NCI-H2081 treated with DMSO at 0.1 percent for 48 hours (cell line): ENCODE data around the gene CPED1.

Experiments
- DNase-seq: peaks from one replicate; lab custom pipeline; 2025; lab: John Stamatoyannopoulos, UW

CPED1 gene

DNA sequence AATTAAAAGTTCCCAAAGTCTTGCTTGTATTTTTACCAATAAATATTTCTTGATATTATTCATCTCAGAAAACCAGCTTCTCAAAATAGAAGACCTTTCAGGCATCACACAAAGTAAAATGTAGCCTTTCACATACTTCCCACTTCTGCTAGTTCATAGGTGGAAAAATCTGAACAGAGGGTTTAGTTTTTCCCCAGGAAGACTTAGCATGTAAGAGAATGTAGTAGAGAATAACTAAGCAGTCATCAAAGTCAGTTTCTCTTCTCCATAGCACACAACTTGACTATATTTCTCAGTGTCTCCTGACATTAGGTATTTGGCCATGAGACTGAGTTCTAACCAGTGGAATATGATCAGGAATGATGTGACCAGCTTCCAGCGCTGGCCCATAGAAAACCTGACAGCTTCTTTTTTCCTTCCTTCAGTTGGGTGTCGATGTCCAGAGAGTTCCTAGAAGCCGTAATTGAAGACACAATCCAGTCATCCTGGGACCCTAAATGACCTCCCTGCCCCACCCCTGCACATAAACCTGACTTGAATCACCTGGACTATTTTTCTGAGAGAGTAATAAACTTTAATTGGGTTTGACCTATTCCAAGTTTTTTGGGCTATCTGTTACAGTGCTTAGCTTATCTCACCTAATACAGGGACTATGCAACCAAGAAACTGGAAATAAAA lies 272.8 kb downstream of the CPED1 start:
- DNase-seq, result no peak

DNA sequence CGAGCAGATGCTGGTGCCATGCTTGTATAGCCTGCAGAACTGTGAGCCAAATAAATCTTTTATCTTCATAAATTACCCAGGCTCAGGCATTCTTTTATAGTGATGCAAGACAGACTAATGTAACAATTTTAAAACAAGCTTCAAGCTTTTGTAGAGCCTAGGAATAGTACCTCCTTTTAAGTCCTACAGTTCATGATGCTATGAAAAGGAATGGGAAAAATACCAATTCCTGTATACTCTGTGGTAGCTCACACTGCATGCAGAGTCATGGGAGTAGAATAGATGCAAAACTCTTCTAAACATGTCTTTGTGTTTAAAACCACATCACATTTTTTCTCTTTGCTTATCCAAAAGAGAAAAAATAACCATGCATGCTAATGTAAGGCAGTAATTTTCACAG lies 273.7 kb downstream of the CPED1 start:
- DNase-seq, result no peak

DNA sequence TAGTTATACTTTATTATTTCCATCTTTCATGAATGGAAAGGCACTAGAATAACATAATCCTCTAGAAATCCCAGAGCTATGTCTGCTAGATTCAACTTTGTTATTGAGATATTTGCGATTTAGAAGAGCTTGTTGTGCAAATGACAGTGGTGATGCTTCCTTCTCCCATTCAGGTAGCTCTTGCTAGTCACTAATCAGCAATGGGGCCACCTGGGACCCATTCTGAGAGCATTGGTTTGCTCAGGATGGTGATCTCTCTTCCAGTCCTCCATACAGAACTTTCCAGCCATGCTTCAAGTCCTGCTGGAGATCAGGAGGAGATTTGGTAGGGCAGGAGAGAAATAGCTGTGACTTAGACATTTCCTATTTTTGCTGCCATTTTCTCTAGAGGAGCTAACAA lies 274.5 kb downstream of the CPED1 start:
- no peak for DNase-seq

DNA sequence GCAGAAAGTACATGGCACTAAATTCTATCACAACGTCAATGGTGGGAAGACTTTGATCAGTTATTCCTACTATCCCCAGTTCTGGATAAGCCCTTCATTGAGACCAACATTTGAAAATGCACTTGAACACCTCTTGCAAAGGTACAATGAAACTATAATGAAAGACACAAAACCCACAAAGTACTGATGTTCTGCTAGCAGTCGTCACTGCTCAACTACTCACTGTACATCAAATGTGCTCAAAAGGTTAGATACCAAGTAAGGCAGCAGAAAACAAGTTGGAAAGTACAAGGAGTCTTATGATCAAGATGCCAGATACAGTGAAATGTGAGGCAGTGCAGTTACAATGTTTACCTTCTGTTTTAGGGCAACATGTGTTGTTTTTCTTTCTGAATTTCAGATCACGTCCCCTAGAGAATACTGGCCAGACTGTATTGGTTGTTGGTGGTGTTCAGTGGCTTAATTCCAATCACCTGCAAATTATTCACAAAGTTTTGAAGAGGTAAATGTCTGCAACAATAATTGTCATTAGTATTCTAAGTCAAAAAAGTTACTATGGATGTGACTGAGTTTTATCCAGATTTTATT lies 277.9 kb downstream of the CPED1 start:
- no peak for DNase-seq

DNA sequence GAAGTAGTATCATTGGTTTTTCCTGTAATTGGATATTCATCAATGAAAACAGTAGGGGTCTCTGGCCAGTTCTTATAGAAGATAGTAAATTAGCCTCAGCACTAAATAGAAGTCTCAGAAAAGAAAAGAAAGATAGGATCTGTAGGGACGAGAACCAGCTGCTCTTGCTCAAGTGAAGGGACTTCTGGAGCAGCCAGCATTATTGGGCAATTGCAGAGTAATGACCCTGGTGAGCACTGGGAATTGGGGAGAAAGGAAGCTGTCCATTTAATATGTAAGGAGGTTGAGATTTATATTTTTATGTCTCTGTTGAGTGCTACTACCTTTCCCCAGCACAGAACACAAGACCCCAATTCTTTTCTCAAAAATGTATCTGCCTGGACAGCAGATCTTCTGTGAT lies 279.1 kb downstream of the CPED1 start:
- DNase-seq, result no peak

DNA sequence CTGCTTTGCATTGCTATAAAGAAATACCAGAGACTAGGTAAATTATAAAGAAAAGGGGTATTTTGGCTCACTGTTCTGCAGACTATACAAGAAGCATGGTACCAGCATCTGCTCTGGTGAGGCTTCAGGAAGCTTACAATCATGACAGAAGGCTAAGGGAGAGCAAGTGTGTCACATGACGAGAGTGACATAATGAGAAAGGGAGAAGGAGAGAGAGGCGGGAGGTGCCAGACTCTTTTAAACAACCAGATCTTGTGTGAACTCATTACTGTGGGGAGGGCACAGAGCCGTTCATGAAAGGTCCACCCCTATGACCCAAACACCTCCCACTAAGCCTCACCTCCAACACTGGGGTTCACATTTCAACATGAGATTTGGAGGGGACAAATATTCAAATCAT lies 281.3 kb downstream of the CPED1 start:
- DNase-seq, result no peak

DNA sequence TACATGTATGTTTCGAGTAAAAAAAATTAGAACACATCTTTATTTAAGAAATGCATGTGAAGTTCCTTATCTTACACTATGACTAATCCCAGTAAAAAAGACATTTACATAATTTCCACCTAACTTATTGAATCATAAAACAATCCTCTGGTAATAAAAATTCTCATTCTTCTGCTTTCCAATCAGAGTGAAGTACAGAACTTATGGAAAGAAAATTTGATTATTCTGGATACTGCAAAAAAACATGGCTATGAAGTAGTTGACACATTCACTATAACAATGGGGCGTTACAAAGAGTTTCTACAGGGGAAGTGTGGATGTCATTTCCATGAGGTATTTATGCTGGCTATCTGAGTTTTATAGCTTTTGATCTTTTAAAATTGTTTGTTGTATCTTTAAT lies 282.6 kb downstream of the CPED1 start:
- no peak for DNase-seq

DNA sequence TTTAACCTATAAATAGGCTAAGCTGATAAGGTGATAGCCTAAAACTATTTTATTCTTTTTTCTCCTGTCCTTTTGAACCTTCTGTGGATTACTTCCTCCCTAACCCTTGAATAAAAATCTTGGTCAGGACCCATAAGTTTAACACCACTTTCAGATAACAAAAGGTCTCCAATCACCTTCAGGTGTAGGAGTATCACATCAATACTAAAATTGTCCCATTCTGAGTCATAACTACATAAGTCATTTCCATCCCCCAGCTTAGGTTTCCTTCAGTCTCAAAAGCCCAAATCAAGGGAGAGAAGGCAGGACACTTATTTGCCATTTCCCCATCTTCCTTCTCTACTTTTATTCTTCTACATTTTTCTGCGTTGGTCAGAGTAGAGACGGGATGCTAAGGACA lies 283.4 kb downstream of the CPED1 start:
- DNase-seq, result no peak

DNA sequence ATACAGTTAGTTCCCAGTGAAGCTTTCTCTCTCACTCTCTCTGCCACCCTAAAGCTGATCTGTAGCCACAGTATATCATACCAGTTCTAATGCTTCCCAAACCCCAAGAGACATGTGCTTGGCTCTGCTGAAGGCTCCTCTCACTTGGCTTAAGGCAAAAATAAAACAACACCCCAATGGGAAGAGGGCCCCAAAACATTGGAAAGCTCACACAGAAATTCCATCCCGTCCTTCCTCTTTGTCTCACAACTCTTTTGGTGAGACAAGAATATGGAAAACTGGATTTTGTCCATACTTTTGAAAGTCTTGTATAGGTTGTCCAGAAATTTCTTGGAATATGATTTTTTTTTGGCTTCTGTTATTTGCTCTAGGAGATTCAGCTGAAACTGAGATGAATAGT lies 284.2 kb downstream of the CPED1 start:
- DNase-seq, result no peak

DNA sequence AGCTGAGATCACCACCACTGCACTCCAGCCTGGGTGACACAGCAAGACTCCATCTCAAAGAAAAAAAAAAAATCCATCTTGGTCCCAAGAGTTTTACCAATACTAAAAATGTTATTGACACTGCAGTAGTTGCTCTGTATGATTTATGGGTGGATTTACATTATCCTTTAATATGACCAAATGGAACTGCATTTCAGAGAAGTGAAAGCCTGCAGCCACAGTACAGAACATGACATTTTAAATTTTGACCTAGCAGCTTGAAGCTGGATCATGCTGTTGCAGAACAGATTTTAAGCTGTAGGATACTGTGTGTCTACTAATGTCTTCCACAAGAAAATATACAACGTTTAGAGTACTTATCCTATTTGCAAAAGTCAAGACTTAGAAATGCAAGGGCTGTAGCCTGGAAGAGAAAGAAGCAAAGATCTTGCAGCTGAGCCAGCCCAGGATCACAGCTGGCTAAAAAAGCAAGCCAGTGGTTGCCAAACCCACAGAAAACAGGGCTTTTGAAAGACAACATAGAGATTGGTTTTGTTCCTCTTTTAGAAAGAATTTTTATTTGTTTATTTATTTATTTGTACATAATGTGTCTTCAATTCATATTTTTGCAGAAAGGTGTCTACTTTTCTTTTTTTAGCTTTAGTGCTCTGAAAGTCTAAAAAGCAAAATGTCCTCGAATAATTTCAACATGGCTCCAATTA lies 285.1 kb downstream of the CPED1 start:
- DNase-seq, result no peak

DNA sequence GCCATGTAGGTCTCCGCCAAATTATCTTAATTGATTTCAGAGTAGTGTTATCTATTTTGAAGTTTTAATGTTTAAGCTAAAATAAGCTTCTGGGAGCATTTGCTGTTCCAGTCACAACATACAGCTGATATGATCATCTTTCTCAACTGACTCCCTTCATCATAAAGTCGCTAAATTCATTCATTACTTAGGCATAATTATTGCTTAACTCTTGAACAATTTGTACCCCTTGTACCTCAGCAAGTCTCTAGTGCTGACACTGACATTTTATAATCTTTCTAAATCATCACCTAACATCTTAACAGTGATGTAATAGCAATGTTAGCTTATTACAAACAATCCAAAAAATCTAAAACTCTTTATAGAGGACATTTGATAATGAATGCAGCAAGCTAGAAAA lies 286.0 kb downstream of the CPED1 start:
- DNase-seq, result no peak

DNA sequence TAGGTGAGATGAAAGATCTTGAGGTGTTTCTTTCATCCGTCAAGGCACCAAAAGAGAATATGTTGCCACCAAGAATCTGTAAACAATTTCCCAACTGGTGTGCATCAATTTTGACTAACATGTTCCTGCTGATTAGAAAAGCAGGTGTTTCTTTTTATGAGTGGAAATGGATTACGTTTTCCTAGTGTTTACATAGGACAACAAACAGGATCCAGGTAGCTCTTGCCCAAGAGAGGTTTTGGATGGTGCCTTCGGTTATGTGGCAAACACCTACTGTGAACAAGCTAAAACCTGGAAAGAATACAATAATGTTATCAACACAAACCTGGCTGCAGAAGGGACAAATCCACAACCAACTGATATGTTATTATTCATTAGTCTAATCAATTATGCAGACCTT lies 286.7 kb downstream of the CPED1 start:
- DNase-seq, result peak; percentile 31

DNA sequence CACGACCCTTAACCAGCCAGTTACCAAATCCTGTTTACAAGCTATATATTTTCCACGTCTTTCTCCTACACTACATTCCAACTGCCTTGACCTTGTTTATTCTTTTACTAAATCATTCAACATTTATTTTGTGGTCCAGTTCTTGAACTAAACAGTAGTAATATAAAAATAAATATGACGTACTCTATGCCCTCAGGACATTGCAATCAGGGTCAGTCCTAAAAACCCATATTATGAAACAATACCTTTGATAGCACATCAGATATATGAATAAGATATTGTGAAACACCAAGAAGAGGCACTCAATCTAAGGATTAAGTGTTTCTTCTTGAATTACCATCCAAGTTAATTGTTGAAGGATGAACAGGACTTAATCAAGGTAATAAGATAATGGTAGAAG lies 287.8 kb downstream of the CPED1 start:
- no peak for DNase-seq

DNA sequence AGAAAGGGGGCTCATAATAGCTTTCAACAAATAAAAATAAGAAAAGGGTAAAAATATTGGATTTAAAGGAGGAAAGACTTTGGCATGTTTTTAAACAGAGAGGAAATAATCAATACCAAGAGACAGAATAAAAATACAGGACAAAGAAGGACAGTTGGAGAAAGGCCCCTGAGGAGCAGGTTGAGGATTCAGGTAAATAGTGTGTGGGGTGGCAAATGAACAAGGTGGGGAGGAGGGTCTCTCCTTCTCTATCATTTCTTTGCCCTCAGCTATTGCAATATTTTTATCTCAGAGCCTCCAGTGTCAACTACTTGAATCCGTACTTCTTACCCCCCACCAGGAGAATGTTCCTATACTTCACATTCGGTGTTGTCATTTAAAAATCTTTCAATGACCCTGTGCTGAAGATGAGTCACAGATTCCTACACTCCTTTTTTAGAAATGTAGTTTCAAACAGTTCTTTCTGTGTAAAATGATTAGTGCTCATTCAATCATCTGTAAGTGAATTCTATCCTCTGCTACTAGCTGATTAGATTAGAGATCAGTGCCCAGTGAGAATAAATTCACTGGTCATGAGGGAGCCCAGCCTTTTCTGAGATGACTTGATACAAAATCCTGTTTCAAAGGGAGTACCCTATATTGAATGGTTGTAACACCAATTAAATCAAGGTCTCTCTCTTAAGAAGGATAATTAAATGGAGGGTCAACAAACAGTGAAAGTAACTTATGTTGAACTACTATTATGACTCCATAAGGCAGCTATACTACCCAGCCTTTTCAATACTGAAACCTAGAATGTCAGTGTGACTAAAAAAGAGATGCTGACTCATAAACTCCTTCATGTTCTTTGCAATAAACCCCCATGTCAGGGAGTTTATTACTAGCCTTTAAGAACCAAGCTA lies 289.9 kb downstream of the CPED1 start:
- DNase-seq, result no peak

DNA sequence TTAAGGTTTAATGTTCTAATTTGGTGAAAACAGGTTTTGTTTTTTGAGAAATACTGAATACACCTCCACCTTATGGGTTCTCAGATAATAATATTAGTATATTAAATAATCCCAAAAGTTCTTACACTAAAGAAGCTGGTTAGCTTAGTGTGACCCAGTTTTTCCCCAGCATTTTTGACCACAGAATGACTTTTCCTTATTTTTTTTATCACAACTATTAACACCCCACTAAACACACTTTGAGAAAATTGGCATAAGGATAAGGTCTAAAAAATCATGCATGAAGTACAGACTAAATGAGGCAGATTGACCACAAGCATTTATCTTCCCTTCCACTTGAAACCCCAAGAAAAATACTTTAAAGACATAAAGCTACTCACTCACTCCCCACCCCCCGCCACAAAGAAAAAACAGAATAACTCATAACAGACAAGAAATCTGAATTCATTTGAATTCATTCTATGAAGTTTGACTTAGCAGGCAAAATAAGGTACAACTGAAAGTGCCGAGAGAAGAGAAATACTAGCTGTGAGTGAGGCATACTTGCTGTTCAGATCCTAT lies 290.6 kb downstream of the CPED1 start:
- DNase-seq, result no peak

DNA sequence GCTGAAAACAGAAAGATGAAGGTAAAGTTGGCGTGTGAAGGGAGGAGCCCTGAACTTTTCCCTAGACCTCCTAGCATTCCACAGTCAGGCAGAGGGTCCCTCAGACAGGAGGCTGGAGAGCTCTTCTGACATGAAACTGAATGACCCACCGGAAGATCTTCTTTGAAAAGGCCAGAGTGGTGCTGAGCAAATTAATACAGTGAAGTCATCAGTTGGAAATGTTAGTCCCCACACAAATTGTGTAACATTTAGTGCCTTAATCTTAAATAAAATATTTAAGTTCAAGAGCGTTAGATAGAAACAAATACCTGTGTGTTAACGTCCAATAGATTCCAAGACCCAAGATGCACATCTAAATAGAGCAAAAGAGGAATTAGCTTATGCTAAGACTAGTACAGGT lies 291.3 kb downstream of the CPED1 start:
- no peak for DNase-seq

DNA sequence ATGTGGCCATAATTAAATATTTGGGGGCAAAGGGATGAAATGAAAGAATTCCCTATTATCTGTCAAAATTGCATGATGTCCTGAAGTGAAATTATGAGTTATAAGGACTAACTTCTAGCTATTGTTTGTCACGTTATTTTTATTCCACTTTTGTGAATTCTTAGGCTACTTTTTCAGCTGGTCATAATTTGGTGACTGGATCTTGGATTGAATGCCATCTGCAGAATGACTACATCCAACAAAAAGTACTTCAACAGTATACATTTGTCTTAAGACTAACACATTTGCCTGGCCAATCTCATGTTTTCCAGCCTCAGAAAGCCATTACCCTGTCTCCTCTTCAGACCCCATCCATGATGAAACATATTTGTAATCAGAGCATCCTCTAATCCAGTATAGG lies 292.1 kb downstream of the CPED1 start:
- DNase-seq, result no peak

DNA sequence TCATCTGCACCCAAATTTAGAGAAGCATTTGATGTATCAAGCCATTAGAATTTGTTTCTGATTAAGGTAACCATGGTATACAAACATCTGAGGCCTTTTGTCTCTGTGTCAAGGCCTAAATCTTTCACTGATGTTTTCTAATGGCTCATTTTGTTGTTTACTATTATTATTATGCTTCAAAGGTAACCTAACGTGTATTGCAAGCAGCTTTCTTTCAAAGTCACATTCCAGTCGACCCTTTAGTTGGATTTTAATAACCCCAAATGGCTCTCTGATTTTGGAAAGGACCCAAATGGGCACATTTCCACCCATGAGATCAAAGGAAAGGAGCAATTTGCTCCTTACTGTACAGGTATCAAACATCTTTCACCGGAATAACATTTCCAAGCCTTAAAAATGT lies 293.6 kb downstream of the CPED1 start:
- DNase-seq, result no peak

DNA sequence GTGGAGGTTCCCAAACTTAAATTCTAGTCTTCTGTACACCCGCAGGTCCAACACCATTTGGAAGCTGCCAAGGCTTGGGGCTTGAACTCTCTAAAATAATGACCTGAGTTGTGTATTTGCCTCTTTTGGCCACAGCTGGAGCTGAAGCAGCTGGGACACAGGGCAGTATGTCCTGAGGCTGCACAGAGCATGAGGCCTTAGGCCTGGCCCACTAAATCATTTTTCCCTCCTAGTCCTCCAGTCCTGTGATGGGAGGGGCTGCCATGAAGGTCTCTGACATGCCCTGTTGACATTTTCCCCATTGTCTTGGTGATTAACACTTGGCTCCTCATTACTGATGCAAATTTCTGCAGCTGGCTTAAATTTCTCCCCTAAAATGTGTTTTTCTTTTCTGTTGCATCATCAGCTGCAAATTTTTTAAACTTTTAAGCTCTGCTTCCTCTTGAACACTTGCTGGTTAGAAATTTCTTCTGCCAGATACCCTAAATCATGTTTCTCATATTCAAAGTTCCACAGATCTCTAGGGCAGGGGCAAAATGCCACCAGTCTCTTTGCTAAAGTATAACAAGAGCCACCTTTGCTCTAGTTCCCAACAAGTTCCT lies 296.7 kb downstream of the CPED1 start:
- DNase-seq, result no peak

DNA sequence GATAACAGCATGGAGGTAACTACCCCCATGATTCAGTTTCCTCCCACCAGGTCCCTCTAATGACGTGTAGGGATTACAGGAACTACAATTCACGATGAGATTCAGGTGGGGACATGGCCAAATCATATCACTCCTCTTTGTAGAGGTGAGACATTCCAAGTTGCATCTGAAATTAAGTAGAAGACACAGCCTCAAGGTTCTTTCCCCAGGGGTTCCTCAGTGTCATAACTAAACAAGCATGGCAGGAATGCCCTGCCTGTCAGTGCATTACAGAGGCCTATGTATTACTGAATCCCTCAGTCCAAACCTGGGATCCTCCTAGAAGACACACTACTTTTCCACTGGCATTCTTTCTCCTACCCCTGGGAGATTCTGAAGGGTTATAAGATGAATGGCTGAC lies 297.7 kb downstream of the CPED1 start:
- no peak for DNase-seq

DNA sequence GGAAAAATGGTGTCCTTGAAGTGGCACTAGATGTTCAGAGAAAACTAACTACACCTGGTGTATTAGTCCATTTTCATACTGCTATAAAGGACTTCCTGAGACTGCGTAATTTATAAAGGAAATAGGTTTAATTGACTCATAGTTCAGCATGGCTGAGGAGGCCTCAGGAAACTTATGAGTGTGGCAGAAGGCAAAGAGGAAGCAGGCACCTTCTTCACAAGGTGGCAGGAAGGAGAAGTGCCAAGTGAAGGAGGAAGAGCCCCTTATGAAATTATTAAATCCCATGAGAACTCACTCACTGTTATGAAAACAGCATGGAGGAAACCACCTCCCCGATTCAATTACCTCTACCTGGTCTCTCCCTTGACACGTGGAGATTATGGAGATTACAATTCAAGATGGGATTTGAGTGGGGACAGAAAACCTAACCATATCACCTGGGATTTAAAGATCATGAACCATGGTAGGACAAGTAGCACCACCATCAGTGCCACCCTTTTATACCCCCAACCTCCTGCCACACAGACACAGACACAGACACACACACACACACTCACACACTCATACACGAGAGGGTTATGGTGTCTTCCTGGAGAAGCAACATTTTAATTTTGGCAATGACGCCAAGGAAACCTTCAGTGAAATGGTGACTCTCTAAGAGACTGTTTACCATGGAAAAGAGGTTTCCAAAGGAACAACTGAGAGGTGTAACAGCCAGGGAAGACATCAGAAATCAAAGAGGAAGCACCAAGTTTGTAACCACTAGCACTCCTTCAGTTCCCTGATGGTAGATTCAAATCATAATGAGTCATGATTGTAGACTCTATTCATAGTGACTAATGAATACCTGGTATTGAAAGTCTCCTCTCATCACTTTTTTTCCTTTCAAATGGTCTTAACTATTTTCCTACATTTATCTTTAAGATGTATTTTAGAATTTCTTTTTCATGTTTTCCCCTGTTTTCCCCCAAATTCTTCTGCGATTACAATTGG lies 298.5 kb downstream of the CPED1 start:
- DNase-seq, result no peak
